ENCODE results near the gene CDC42BPB.

GRCh38 chr14:102907303-102907844, 150.0 kb downstream of the CDC42BPB start:
- TF ChIP-seq SP1 (IDR thresholded peaks at IDR 0.05) (no peak), ELF4 (IDR thresholded peaks at IDR 0.05) (no peak), ARNT (IDR thresholded peaks at IDR 0.05) (no peak), PKNOX1 (IDR thresholded peaks at IDR 0.05) (no peak), SUZ12 (IDR thresholded peaks at IDR 0.05) (no peak), L3MBTL2 (conservative IDR thresholded peaks at IDR 0.05) (no peak), ZNF384 (IDR thresholded peaks at IDR 0.05) (no peak), TARDBP (IDR thresholded peaks at IDR 0.05) (no peak), FOXA1 (IDR thresholded peaks at IDR 0.05) (no peak)
